ENCODE data around the gene ALDH4A1. TPM values are rescaled to one million over a fixed set of nuclear protein-coding genes. Genes with fewer than 3 reads are reported as not detected.

The ALDH4A1 gene
- total RNA-seq, 4 donors from 2014 or later, result 16.5 to 25.8 (median 22.1) TPM

- TF ChIP-seq, protein P1, sequence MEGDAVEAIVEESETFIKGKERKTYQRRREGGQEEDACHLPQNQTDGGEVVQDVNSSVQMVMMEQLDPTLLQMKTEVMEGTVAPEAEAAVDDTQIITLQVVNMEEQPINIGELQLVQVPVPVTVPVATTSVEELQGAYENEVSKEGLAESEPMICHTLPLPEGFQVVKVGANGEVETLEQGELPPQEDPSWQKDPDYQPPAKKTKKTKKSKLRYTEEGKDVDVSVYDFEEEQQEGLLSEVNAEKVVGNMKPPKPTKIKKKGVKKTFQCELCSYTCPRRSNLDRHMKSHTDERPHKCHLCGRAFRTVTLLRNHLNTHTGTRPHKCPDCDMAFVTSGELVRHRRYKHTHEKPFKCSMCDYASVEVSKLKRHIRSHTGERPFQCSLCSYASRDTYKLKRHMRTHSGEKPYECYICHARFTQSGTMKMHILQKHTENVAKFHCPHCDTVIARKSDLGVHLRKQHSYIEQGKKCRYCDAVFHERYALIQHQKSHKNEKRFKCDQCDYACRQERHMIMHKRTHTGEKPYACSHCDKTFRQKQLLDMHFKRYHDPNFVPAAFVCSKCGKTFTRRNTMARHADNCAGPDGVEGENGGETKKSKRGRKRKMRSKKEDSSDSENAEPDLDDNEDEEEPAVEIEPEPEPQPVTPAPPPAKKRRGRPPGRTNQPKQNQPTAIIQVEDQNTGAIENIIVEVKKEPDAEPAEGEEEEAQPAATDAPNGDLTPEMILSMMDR (IDR thresholded peaks at IDR 0.05), result no peak
- no peak for TF ChIP-seq POLR2A (IDR thresholded peaks at IDR 0.05)
- intact Hi-C loops (cut with DNase I; ENCODE audit: low total_unique reads), result no loop called here
- H3K4me3 ChIP-seq (ENCODE audit: low read depth, poor library complexity, severe bottlenecking), result no peak overlapping the region
- no peak for DNase-seq (ENCODE audit: low spot score in 2 of 2)
- 55 to 61% methylated on average over 10 of the region's 10 CpGs for WGBS, 2 donors
These were observed 29.4 kb upstream of the ALDH4A1 start for GRCh38 chr1:18931730-18932129.

DNA sequence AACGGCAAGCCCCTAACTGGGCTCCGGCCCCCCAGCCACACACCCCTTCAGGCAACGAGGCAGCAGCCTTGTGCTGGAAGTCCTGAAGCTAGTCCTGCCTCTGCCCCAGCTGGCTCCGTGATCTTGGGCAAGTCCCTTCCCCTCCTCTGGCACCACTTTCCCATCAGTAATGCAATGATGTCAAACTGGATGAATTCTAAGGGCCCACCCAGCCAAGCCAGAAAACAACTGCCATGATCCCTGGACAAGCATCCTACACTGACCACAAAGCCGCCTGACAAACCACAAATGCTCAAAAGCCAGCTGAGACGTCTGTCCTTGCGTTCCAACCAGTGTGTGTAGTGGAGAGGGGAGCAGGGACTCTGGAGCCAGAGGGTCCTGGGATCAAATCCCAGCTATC, 27.3 kb upstream of the ALDH4A1 start:
- H3K4me3 ChIP-seq (ENCODE audit: low read depth, poor library complexity, severe bottlenecking), result no peak overlapping the region
- DNase-seq (ENCODE audit: low spot score in 2 of 2), result no peak
- no peak for TF ChIP-seq POLR2A (IDR thresholded peaks at IDR 0.05)
- TF ChIP-seq, protein P1 (IDR thresholded peaks at IDR 0.05), result no peak
- intact Hi-C loops (cut with DNase I; ENCODE audit: low total_unique reads), result no loop called here
- 35 to 37% methylated on average over 7 of the region's 7 CpGs for WGBS, 2 donors

DNA sequence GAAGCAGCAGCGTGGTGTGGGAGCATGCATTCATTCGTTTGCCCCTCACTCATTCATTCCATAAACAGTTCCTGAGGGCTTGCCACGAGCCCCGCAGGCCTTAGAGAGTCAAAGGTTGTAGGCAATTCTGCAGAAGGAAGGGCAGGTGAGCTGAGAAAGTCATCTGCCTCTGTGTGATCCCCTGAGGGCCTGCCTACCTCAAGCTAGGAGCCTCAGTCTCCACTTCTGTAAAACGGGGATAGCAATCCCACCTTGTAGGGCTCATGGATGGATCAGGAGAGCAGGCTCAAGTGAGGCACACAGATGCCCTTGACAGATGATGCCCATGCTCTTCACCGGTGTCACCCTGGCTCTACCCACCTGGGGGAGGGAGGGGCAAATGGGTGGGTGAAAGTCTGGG, 26.6 kb upstream of the ALDH4A1 start:
- no peak for DNase-seq (ENCODE audit: low spot score in 2 of 2)
- TF ChIP-seq POLR2A (IDR thresholded peaks at IDR 0.05), result no peak
- TF ChIP-seq, protein P1 (IDR thresholded peaks at IDR 0.05), result no peak
- intact Hi-C loops (cut with DNase I; ENCODE audit: low total_unique reads), result no loop called here
- WGBS, 2 donors, result 72 to 74% methylated on average over 6 of the region's 6 CpGs
- H3K4me3 ChIP-seq (ENCODE audit: low read depth, poor library complexity, severe bottlenecking), result no peak overlapping the region

- TF ChIP-seq, protein P1 (IDR thresholded peaks at IDR 0.05), result no peak
- TF ChIP-seq POLR2A (IDR thresholded peaks at IDR 0.05), result no peak
- no peak for DNase-seq (ENCODE audit: low spot score in 2 of 2)
- 66 to 76% methylated on average over 8 of the region's 8 CpGs for WGBS, 2 donors
- H3K4me3 ChIP-seq (ENCODE audit: low read depth, poor library complexity, severe bottlenecking), result no peak overlapping the region
- intact Hi-C loops (cut with DNase I; ENCODE audit: low total_unique reads), result no loop called here
These were observed 26.1 kb upstream of the ALDH4A1 start for GRCh38 chr1:18928406-18928805.

- no peak overlapping the region for H3K4me3 ChIP-seq (ENCODE audit: low read depth, poor library complexity, severe bottlenecking)
- intact Hi-C loops (cut with DNase I; ENCODE audit: low total_unique reads), result no loop called here
- WGBS, 2 donors, result 40 to 41% methylated on average over 12 of the region's 12 CpGs
These were observed 25.4 kb upstream of the ALDH4A1 start for GRCh38 chr1:18927654-18928272.

More at GRCh38 chr1:18927654-18928272, 25.4 kb upstream of the ALDH4A1 start:
- no peak for DNase-seq (ENCODE audit: low spot score in 2 of 2)
- TF ChIP-seq POLR2A (IDR thresholded peaks at IDR 0.05), result no peak
- TF ChIP-seq, protein P1 (IDR thresholded peaks at IDR 0.05), result no peak

Measured in lower leg skin (tissue), 4 donors.